ENCODE results near the gene RBM33. TPM values are rescaled to one million over a fixed set of nuclear protein-coding genes. Genes with fewer than 3 reads are reported as not detected.

Gene RBM33
- total and polyA plus RNA-seq, 2 of the 13 experiments (the other 11 are each of a cell fraction or from before 2014, with no cell fraction given), result 12.4 to 28.9 TPM

DNA sequence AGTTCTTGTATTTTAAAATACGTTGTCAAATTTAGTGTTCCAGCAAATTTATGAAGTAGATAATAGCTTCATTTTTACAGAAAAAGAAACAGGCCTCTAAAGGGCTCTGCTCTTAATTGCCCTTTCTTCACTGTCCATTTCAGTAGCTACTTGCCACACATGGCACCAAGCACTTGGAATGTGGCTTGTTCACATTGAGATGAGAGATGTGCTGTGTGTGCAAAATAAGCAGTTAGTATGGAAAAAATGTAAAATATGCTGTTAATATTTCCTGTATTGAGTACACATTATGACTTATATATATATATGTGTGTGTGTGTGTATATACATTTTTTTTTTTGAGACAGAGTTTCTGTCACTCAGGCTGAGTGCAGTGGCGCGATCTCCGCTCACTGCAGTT is 19.5 kb downstream of the RBM33 start:
- H3K9ac ChIP-seq (ENCODE audit: insufficient read depth, low read depth, low read length), result no peak overlapping the region
- H3K4me2 ChIP-seq (ENCODE audit: low read depth, low read length), result no peak overlapping the region
- TF ChIP-seq MAFF (IDR thresholded peaks at IDR 0.05; ENCODE audit: low read depth, low read length) (0 out of 2 replicates have a peak, but pooled peaks have one; percentile 25), MAFK (conservative IDR thresholded peaks at IDR 0.05 in 1 of 2, IDR thresholded peaks at IDR 0.05 in 1 of 2; ENCODE audit: low read length in 2 of 2) (peak; percentile 21 to 62; a peak in 2 of 4 replicates), THAP11 (CRISPR knock-in tag; IDR thresholded peaks at IDR 0.05) (no peak)
- TF ChIP-seq, protein P1, sequence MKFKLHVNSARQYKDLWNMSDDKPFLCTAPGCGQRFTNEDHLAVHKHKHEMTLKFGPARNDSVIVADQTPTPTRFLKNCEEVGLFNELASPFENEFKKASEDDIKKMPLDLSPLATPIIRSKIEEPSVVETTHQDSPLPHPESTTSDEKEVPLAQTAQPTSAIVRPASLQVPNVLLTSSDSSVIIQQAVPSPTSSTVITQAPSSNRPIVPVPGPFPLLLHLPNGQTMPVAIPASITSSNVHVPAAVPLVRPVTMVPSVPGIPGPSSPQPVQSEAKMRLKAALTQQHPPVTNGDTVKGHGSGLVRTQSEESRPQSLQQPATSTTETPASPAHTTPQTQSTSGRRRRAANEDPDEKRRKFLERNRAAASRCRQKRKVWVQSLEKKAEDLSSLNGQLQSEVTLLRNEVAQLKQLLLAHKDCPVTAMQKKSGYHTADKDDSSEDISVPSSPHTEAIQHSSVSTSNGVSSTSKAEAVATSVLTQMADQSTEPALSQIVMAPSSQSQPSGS (CRISPR knock-in tag; IDR thresholded peaks at IDR 0.05), result no peak
- 73% methylated on average over 4 of the region's 4 CpGs for WGBS (ENCODE audit: low lambda C conversion rate)
- intact Hi-C loops (cut with micrococcal nuclease; ENCODE audit: unreplicated experiment) (no loop called here), in situ Hi-C loops (cut with HindIII; ENCODE audit: extremely low pct_ligation_motif_present, low pct_unique_long_range_greater_than_20kb) (no loop called here)
- FAIRE-seq (no peak), ATAC-seq (no peak), DNase-seq (ENCODE audit: low spot score) (no peak)
- H3K4me1 ChIP-seq (ENCODE audit: insufficient read depth, low read length), result peaks cover 49% of the 10 kb centered on the region
- POLR2A ChIA-PET, result interaction anchor here (1.0 kb wide), 1 partner anchor 14 kb away, joined by 3 read pairs; no protein-coding TSS in a partner anchor
- H3K9me3 ChIP-seq (ENCODE audit: low read length), result no peaks in the 10 kb centered on the region
- H3K36me3 ChIP-seq (replicated peaks in 1 of 2; ENCODE audit: control insufficient read depth in 1 of 2, insufficient read depth in 2 of 2, low read length in 2 of 2), result peaks cover 12 to 21% of the 10 kb centered on the region in 2 experiments
- H4K20me1 ChIP-seq (ENCODE audit: insufficient read depth, low read length), result peaks cover 77% of the 10 kb centered on the region
- H3K4me3 ChIP-seq (replicated peaks in 1 of 3; ENCODE audit: insufficient read depth in 1 of 3, low read depth in 2 of 3, low read length in 3 of 3), result no peak overlapping the region
- CTCF ChIA-PET (ENCODE audit: low intra/inter-chr PET ratio, low total read pairs), result no interaction called here
- peaks cover 97% of the 10 kb centered on the region for H3K79me2 ChIP-seq (ENCODE audit: insufficient read depth, low read length)
- H2AFZ ChIP-seq (ENCODE audit: low read length), result no peak overlapping the region
- no peaks in the 10 kb centered on the region for H3K27me3 ChIP-seq (ENCODE audit: control insufficient read depth in 1 of 2, insufficient read depth in 2 of 2, low read length in 2 of 2)
- no peak overlapping the region for H3K27ac ChIP-seq (ENCODE audit: extremely low read length, insufficient read depth, low read length)
- BruUV-seq (replicated peaks), result no TSS peak

DNA sequence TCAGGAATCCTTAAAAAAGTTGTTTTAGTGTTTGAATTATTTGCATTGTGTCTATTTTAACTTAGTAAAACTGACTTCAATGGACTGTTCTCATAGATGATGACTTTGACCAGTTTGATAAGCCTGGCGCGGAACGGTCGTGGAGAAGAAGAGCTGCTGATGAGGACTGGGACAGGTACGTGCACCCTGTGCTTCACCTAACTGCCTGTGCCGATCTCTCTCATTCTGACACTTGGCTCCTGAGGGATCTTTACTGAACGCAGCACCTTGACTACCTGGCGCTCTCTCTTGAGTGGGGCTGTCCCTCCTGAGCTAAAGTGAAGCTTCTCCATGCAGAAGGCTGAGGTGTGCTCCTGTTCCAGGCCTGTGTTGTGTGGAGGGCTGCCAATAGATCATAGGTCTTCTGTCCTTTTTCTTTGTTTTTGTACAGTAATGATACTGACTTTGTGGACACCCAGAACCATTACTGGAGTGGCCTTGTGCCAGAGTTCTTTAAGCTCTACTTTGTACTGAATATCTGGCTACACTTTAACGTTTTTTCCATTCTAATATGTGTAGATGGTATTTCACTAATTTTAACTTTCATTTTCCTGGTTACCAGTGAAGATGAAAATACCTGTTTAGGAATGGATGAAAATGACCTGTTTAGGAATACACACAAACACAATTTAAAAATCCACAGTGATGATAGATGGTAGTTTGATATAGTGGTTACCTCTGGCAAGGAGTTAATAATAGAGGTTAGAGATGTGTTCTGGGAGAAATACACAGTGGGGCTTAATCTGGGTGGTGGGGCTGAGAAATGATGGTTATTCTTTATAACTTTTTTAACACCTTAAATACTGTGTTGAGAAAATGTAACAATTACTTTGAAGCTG is 20.9 kb downstream of the RBM33 start:
- Histone ChIP-seq H3K4me3 (replicated peaks in 1 of 3; ENCODE audit: insufficient read depth in 1 of 3, low read depth in 2 of 3, low read length in 3 of 3) (no peak overlapping the region), H3K4me1 (ENCODE audit: insufficient read depth, low read length) (peaks cover 49% of the 10 kb centered on the region), H3K36me3 (replicated peaks in 1 of 2; ENCODE audit: control insufficient read depth in 1 of 2, insufficient read depth in 2 of 2, low read length in 2 of 2) (peaks cover 12 to 28% of the 10 kb centered on the region in 2 experiments), H3K27me3 (ENCODE audit: control insufficient read depth in 1 of 2, insufficient read depth in 2 of 2, low read length in 2 of 2) (no peaks in the 10 kb centered on the region), H3K4me2 (ENCODE audit: low read depth, low read length) (no peak overlapping the region), H4K20me1 (ENCODE audit: insufficient read depth, low read length) (peaks cover 73% of the 10 kb centered on the region), H3K27ac (ENCODE audit: extremely low read length, insufficient read depth, low read length) (no peak overlapping the region), H3K9me3 (ENCODE audit: low read length) (no peaks in the 10 kb centered on the region), H2AFZ (ENCODE audit: low read length) (no peak overlapping the region), H3K79me2 (ENCODE audit: insufficient read depth, low read length) (peaks cover 97% of the 10 kb centered on the region), H3K9ac (ENCODE audit: insufficient read depth, low read depth, low read length) (no peak overlapping the region)
- in situ Hi-C loops (cut with HindIII; ENCODE audit: extremely low pct_ligation_motif_present, low pct_unique_long_range_greater_than_20kb) (no loop called here), intact Hi-C loops (cut with micrococcal nuclease; ENCODE audit: unreplicated experiment) (no loop called here)
- ChIA-PET CTCF (ENCODE audit: low intra/inter-chr PET ratio, low total read pairs) (no interaction called here), POLR2A (interaction anchor here (1.9 to 2.2 kb wide), 2 partner anchors 21 to 46 kb away, joined by 6 to 7 read pairs; partner anchors contain the start of gene RBM33)
- TF ChIP-seq ZBTB38 (CRISPR knock-in tag; IDR thresholded peaks at IDR 0.05) (peak; percentile 92), ZFP36L2 (CRISPR knock-in tag; IDR thresholded peaks at IDR 0.05) (no peak), ZNF280B (CRISPR knock-in tag; IDR thresholded peaks at IDR 0.05; ENCODE audit: borderline replicate concordance) (no peak)
- TF ChIP-seq, protein P2, sequence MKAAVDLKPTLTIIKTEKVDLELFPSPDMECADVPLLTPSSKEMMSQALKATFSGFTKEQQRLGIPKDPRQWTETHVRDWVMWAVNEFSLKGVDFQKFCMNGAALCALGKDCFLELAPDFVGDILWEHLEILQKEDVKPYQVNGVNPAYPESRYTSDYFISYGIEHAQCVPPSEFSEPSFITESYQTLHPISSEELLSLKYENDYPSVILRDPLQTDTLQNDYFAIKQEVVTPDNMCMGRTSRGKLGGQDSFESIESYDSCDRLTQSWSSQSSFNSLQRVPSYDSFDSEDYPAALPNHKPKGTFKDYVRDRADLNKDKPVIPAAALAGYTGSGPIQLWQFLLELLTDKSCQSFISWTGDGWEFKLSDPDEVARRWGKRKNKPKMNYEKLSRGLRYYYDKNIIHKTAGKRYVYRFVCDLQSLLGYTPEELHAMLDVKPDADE (CRISPR knock-in tag; IDR thresholded peaks at IDR 0.05), result no peak
- ATAC-seq (peak; percentile 43; the same call in 2 of the 3 replicates), DNase-seq (ENCODE audit: low spot score) (no peak), FAIRE-seq (peak; percentile 12)
- WGBS (ENCODE audit: low lambda C conversion rate), result 89% methylated on average over 9 of the region's 9 CpGs
- no TSS peak for BruUV-seq (replicated peaks)
